Activated T-helper 9 cell treated with anti-CD3 and anti-CD28 coated beads, Interleukin-2, amount 50 U/mL, for 16 hours (primary cell): ENCODE results near the gene TNIP2.

ENCODE experiments used
- DNase-seq: peaks from one replicate; pipeline ENCODE4 v3.0.0-alpha.2; 2020; ENCODE audit warnings: low read depth

Gene TNIP2

GRCh38 chr4:2714918-2715317, 41.2 kb downstream of the TNIP2 start:
- no peak for DNase-seq

GRCh38 chr4:2714061-2714770, 41.9 kb downstream of the TNIP2 start:
- DNase-seq: no peak

GRCh38 chr4:2713337-2713736, 42.8 kb downstream of the TNIP2 start:
- no peak for DNase-seq

- DNase-seq: no peak
These were observed 43.8 kb downstream of the TNIP2 start for GRCh38 chr4:2712261-2712842.

- no peak for DNase-seq
These were observed 53.4 kb downstream of the TNIP2 start for GRCh38 chr4:2702770-2703169.

- DNase-seq: no peak
These were observed 53.8 kb downstream of the TNIP2 start for GRCh38 chr4:2702361-2702760.

GRCh38 chr4:2700031-2700430, 56.1 kb downstream of the TNIP2 start:
- no peak for DNase-seq

GRCh38 chr4:2699534-2699933, 56.6 kb downstream of the TNIP2 start:
- DNase-seq: no peak

- DNase-seq: no peak
These were observed 57.1 kb downstream of the TNIP2 start for GRCh38 chr4:2698951-2699505.

GRCh38 chr4:2698504-2698903, 57.6 kb downstream of the TNIP2 start:
- DNase-seq: no peak

- DNase-seq: no peak
These were observed 58.1 kb downstream of the TNIP2 start for GRCh38 chr4:2697995-2698414.

- no peak for DNase-seq
These were observed 59.7 kb downstream of the TNIP2 start for GRCh38 chr4:2696423-2696822.

- DNase-seq: no peak
These were observed 60.6 kb downstream of the TNIP2 start for GRCh38 chr4:2695346-2696060.

GRCh38 chr4:2694691-2695090, 61.4 kb downstream of the TNIP2 start:
- no peak for DNase-seq

- no peak for DNase-seq
These were observed 64.1 kb downstream of the TNIP2 start for GRCh38 chr4:2691952-2692435.
